Stimulated activated CD4-positive, alpha-beta T cell treated with anti-CD3 and anti-CD28 coated beads, Interleukin-1b, Interleukin-23, amount 100 ng/mL, for 24 hours (primary cell): ENCODE data around the gene NOS2.
"Not testable (repeated sequence)": the region's sequence is repeated elsewhere in the genome, so short reads cannot be mapped to it uniquely, and the experiment has no call there.

Experiments used
- DNase-seq, 4 experiments: peaks; one replicate each; pipeline ENCODE4 v3.0.0-alpha.2; 2020; ENCODE audit warnings: low read depth in 4 of 4, low spot score in 1 of 4

NOS2 gene

GRCh38 chr17:27792095-27792494 is 8.2 kb downstream of the NOS2 start:
- no peak for DNase-seq

- DNase-seq = no peak
Observed at GRCh38 chr17:27788919-27789318, 11.4 kb downstream of the NOS2 start.

- DNase-seq = no peak
Observed at GRCh38 chr17:27783440-27784350, 16.6 kb downstream of the NOS2 start.

GRCh38 chr17:27782791-27783206 is 17.5 kb downstream of the NOS2 start:
- no peak for DNase-seq

- no peak for DNase-seq
Observed at GRCh38 chr17:27780828-27781404, 19.4 kb downstream of the NOS2 start.

- no peak for DNase-seq
Observed at GRCh38 chr17:27780092-27780827, 20.1 kb downstream of the NOS2 start.

- DNase-seq = no peak
Observed at GRCh38 chr17:27778183-27778582, 22.1 kb downstream of the NOS2 start.

GRCh38 chr17:27776882-27777624 is 23.3 kb downstream of the NOS2 start:
- DNase-seq = no peak

GRCh38 chr17:27771586-27771985 is 28.7 kb downstream of the NOS2 start:
- DNase-seq = no peak

- no peak for DNase-seq
Observed at GRCh38 chr17:27770877-27771276, 29.5 kb downstream of the NOS2 start.

GRCh38 chr17:27768858-27769410 is 31.4 kb downstream of the NOS2 start:
- no peak for DNase-seq

GRCh38 chr17:27766438-27766837 is 33.9 kb downstream of the NOS2 start:
- DNase-seq = no peak

- no peak for DNase-seq
Observed at GRCh38 chr17:27765353-27765752, 35.0 kb downstream of the NOS2 start.

- no peak for DNase-seq
Observed at GRCh38 chr17:27764589-27764988, 35.7 kb downstream of the NOS2 start.

- DNase-seq = no peak
Observed at GRCh38 chr17:27762527-27763305, 37.6 kb downstream of the NOS2 start.

GRCh38 chr17:27760931-27761330 is 39.4 kb downstream of the NOS2 start:
- DNase-seq = not testable (repeated sequence)

- peak; percentile 41 to 64 (median 57) for DNase-seq
Observed at GRCh38 chr17:27760069-27760885, 40.1 kb downstream of the NOS2 start.

GRCh38 chr17:27759528-27759927 is 40.8 kb downstream of the NOS2 start:
- no peak for DNase-seq
